Measurements from ENCODE around the gene GYPB.
"Not testable (repeated sequence)": the region's sequence is repeated elsewhere in the genome, so short reads cannot be mapped to it uniquely, and the experiment has no call there.

The GYPB gene

GRCh38 chr4:144019277-144019676, at the start of gene GYPB:
GYPB (minus strand) TSS chr4:144019380; CDS start chr4:144019287, 93 bp downstream.
- DNase-seq: not testable (repeated sequence)

- not testable (repeated sequence) for DNase-seq
Observed at GRCh38 chr4:144061556-144061955, 42.4 kb upstream of the GYPB start.

GRCh38 chr4:144060234-144060859, 41.2 kb upstream of the GYPB start:
- not testable (repeated sequence) for DNase-seq

- DNase-seq: no peak
Observed at GRCh38 chr4:144056800-144057199, 37.6 kb upstream of the GYPB start.

- DNase-seq: not testable (repeated sequence)
Observed at GRCh38 chr4:144055336-144055735, 36.2 kb upstream of the GYPB start.

GRCh38 chr4:144051494-144051893, 32.3 kb upstream of the GYPB start:
- DNase-seq: not testable (repeated sequence)

- not testable (repeated sequence) for DNase-seq
Observed at GRCh38 chr4:144050631-144051030, 31.5 kb upstream of the GYPB start.

GRCh38 chr4:144049495-144050424, 30.6 kb upstream of the GYPB start:
- not testable (repeated sequence) for DNase-seq

- not testable (repeated sequence) for DNase-seq
Observed at GRCh38 chr4:144044936-144045335, 25.8 kb upstream of the GYPB start.

- not testable (repeated sequence) for DNase-seq
Observed at GRCh38 chr4:144032580-144032979, 13.4 kb upstream of the GYPB start.

GRCh38 chr4:144031875-144032274, 12.7 kb upstream of the GYPB start:
- not testable (repeated sequence) for DNase-seq

- not testable (repeated sequence) for DNase-seq
Observed at GRCh38 chr4:144031369-144031768, 12.2 kb upstream of the GYPB start.

- DNase-seq: not testable (repeated sequence)
Observed at GRCh38 chr4:144030708-144031107, 11.5 kb upstream of the GYPB start.

GRCh38 chr4:144026682-144027081, 7.5 kb upstream of the GYPB start:
- DNase-seq: not testable (repeated sequence)

GRCh38 chr4:144024399-144025053, 5.3 kb upstream of the GYPB start:
- DNase-seq: not testable (repeated sequence)

GRCh38 chr4:144022772-144023400, 3.7 kb upstream of the GYPB start:
- not testable (repeated sequence) for DNase-seq

GRCh38 chr4:144021336-144021990, 2.3 kb upstream of the GYPB start:
- not testable (repeated sequence) for DNase-seq

- not testable (repeated sequence) for DNase-seq
Observed at GRCh38 chr4:144018223-144019000, 768 bp downstream of the GYPB start.

- not testable (repeated sequence) for DNase-seq
Observed at GRCh38 chr4:144017271-144017670, 1.9 kb downstream of the GYPB start.

GRCh38 chr4:144016057-144016605, 3.0 kb downstream of the GYPB start:
- DNase-seq: not testable (repeated sequence)

- DNase-seq: no peak
Observed at GRCh38 chr4:144014808-144015207, 4.4 kb downstream of the GYPB start.

Measured in NK-92 treated with Interleukin-12 subunit alpha and Interleukin-12 subunit beta, amount 100 ng/mL, for 24 hours (cell line).